ENCODE measurements around the gene ANKRD53.
"Not testable (repeated sequence)": the region's sequence is repeated elsewhere in the genome, so short reads cannot be mapped to it uniquely, and the experiment has no call there.

The ANKRD53 gene

DNA sequence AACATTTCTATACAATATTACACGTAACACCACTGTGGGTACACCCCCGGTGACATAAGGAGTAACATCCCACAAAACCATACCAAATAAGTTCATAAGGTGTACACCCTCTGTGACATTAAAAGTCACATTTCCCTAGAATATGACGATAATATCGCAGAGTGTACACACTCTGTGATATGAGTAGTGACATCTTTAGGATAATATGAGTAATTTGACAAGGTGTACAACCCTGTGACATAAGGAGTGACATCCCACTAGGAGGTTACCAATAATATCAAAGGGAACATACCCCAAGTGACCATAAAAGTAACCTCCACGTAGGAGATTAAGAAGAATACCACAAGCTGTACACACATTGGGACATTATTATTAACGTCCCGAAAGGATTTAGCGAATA is 40.2 kb downstream of the ANKRD53 start:
- no peak for DNase-seq (ENCODE audit: low read depth)

DNA sequence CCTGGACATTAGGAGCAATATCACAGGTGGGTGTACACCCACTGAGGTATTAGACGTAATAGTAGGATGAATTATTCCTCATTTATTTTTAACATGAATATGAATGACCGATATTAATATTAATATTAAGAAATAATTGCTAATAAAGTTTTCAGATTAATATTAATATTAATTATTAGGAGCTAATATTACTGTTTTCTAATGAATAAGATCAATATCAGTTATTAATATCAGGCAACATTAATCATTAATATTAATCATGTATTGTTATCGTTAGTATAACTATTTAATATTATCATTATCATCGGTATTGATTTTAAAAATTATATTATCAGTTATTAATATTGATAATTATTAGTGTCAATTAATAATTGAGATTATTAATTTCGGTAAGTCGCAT is 41.6 kb downstream of the ANKRD53 start:
- DNase-seq (ENCODE audit: low read depth) = not testable (repeated sequence)

DNA sequence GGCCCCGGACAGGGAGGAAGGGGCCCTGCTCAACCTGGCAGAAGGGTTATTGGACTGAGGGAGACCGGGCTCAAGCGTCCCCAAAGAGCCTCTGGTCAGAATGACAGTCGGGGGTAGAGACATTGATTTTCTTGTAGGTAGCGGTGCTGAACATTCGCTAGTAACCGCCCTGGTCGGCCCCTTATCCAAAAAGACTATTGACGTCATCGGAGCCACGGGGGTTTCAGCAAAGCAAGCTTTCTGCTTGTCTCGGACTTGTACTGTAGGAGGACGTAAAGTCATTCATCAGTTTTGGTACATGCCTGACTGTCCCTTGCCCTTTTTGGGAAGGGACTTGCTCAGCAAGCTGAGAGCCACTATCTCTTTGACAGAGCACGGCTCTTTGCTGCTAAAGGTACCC is 43.0 kb downstream of the ANKRD53 start:
- not testable (repeated sequence) for DNase-seq (ENCODE audit: low read depth)

DNA sequence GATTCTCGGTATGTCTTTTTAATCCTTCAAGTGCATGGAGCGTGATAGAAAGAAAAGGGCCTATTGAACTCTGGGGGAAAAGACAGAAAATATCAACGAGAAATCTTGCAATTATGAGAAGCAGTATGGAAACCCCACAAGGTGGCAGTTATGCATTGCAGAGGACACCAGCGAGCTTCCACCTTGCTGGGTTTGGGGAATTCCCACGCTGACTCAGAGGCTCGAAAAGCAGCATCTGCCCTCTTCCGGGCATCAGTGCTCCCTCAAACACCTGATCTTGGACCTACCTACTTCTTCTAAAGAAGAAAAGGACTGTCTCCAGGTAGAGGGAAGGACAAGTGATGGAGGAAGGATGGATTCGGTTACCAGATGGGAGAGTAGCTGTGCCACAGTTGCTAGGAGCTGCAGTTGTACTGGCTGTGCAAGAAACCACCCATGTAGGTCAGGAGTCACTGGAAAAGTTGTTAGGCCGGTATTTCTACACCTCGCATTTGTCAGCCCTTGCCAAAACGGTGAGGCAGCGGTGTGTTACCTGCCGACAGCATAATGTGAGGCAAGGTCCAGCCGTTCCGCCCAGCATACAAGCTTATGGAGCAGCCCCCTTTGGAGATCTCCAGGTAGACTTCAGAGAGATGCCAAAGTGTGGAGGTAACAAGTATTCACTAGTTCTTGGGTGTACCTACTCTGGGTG is 45.3 kb downstream of the ANKRD53 start:
- DNase-seq (ENCODE audit: low read depth) = peak; percentile 60

All from activated T-cell treated with anti-CD3 and anti-CD28 coated beads for 48 hours (primary cell).